ENCODE data around the gene RAD52.
"Not testable (repeated sequence)": the region's sequence is repeated elsewhere in the genome, so short reads cannot be mapped to it uniquely, and the experiment has no call there.

RAD52 gene

GRCh38 chr12:966724-967123, 17.2 kb upstream of the RAD52 start:
- DNase-seq, result no peak

- no peak for DNase-seq
Observed at GRCh38 chr12:958588-959123, 9.2 kb upstream of the RAD52 start.

DNA sequence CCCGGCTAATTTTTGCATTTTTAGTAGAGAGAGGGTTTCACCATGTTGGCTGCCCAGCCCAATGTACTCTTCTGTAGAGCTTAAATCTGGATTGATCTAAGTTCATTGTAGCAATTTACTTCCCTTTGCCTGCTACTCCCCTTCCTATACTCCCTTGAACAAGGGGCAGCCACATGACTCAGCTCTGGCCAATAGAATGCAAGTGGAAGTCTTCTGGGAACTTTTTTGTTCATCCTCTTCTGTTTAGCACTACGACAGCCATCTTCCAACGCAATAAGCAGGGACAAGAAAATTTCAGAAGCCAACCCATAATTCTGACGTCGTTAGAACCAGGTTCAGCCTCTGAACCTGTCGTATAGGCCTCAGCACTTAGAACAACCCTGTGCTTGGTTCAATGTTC, 6.4 kb upstream of the RAD52 start:
- DNase-seq, result no peak

- no peak for DNase-seq
Observed at GRCh38 chr12:954741-955140, 5.2 kb upstream of the RAD52 start.

GRCh38 chr12:953776-954175, 4.3 kb upstream of the RAD52 start:
- DNase-seq, result no peak

GRCh38 chr12:951176-951575, 1.7 kb upstream of the RAD52 start:
- no peak for DNase-seq

- DNase-seq, result no peak
Observed at GRCh38 chr12:948238-948637, 1.3 kb downstream of the RAD52 start.

DNA sequence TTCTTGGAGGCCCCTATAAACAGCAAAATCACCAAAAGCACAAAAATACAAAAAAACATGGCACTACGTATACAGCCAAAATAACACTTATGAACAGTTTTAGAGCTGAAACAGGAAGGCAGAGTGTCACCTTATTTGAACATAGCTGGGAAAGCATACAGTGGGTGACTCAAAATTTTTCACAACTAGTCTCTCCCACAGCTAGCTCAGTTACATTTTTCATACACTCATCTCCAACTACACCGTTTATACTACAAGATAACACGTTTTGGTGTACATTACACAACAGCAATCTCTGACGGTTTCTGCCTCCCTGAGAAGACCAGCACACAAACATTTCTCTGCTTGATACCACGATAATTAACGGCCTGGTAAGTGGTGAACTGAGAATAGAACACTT, 2.9 kb downstream of the RAD52 start:
- no peak for DNase-seq

GRCh38 chr12:946212-946611, 3.3 kb downstream of the RAD52 start:
- DNase-seq, result no peak

DNA sequence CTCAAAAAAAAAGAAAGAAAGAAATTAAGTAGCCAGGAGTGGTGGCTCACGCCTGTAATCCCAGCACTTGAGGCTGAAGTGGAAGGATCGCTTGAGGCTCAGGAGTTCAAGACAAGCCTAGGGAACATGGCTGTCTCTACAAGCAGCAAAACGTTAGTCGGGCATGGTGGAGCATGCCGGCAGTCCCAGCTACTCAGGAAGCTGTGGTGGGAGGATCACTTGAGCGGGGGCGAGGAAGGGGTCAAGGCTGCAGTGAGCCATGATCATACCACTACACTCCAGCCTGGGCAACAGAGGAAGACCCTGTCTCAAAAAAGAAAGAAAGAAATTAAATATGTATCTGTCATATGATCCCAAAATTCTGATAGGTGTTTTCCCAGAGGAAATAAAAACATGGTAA, 5.3 kb downstream of the RAD52 start:
- no peak for DNase-seq

DNA sequence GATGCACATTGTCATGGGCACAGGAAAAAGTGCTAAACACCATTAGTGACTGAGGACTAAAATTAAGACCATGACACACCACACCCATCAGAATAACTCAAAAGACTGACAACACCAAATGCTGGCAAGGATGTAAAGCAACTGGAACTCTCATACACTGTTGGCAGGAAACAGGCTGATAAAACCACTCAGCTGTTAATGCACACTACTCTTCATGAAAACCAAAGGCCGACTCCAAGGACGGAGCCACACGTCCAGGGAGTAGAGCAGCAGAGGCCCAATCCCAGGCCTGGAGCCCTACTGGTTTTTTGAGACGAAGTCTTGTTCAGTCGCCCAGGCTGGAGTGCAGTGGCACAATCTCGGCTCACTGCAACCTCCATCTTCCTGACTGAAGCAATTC, 6.4 kb downstream of the RAD52 start:
- DNase-seq, result no peak

- DNase-seq, result no peak
Observed at GRCh38 chr12:938810-939209, 10.7 kb downstream of the RAD52 start.

DNA sequence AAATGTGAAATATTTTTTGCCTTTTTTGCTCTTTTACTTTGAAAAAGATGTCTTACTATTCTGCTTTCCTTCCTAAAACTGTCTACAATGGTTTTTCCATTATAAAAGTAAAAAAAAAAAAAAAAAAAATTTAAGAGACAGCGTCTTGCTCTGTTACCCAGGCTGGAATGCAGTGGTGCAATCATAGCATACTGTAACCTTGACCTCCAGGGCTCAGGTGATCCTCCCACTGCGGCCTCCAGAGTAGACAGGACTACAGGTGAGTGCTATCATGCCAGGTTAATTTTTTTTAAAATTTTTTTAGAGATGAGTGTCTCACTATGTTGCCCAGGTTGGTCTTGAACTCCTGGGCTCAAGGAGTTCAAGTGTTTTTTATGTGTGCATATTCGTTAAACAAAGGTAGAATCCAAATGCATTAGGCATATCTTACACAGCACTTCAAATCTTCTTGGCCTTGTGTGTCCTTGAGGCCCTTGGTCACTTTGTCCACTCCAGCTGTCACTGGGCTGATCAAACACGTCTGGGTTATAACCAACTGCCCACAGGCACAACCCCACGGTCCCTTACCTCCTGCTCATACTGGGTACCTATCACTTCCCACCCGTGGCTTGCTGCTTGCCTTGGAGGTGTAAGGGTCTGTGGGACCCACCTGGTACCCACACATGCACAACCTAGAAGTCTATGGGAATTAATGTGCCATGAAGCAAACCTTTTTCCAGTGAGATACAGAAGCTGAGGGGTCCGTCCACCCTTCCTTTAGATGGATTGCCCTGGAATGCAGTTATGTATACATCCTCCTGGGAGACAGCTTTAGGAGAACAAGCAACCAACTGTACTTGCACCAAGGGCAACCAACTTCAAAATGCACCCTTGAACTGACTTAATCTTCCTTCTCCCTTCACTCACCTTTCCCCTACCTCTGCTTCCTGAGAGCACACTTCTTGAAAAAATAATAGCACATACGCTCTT, 12.8 kb downstream of the RAD52 start:
- no peak for DNase-seq

DNA sequence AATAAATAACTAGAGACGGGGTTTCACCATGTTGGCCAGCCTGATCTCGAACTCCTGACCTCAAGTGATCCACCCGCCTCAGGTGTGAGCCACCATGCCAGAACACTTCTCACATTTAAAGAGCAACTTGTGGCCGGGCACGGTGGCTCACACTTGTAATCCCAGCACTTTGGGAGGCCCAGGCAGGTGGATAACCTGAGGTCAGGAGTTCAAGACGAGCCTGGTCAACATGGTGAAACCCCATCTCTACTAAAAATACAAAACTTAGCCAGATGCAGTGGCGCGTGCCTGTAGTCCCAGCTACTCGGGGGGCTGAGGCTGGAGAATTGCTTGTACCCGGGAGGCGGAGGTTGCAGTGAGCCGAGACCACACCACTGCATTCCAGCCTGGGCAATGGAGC, 13.6 kb downstream of the RAD52 start:
- not testable (repeated sequence) for DNase-seq

- no peak for DNase-seq
Observed at GRCh38 chr12:931591-931990, 17.9 kb downstream of the RAD52 start.

DNA sequence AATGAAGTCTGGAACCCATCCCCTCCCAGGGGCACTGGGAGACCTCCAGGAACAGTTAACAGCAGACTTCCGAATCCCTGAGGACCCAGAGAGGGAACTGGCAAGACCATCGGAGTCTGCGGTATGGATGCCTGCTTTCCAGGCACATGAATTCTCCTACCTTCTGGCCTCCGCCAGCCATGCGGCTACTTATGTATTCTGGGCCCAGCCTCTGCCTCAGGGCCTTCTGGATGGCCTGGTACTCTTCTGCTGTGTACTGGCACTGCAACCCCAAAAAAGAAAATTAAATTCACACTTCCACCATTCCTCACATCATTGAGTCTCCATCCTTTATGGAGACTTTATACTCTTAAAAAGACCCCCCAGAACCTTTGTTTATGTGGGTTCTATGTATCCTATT, 18.4 kb downstream of the RAD52 start:
- no peak for DNase-seq

DNA sequence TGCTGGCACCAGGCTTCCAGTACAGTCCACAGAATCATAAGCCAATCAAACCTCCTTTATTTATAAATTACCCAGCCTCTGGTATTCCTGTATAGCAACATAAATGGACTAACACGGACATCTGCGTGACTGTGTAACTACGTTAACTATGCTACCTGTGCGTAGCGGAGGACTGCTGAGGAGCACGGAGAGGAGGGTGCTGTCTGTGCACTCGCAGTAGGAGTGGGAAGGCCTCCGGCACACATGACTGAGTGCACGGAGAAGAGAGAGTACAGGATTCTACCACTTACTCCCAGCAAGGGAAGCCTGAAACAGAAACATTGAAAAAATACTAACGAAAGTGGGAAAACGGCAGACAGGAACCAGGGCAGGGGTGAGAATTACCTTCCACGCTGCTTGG, 22.9 kb downstream of the RAD52 start:
- DNase-seq, result no peak

DNA sequence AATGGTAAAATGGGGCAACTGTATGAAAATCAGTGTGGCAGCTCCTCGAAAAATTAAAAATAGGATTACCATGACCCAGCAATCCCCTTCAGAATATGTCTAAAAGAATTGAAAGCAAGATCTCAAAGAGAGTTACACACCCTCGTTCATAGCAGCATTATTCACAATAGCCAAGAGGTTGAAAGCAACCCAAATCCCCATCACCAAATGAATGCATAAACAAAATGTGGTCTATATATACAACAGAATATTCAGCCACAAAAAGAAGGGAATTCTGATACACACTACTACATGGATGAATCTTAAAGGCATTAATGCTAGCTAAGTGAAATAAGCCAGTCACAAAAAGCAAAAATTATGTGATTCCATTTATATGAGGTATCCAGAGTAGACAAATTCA, 27.2 kb downstream of the RAD52 start:
- DNase-seq, result no peak

- no peak for DNase-seq
Observed at GRCh38 chr12:920676-921075, 28.8 kb downstream of the RAD52 start.

DNA sequence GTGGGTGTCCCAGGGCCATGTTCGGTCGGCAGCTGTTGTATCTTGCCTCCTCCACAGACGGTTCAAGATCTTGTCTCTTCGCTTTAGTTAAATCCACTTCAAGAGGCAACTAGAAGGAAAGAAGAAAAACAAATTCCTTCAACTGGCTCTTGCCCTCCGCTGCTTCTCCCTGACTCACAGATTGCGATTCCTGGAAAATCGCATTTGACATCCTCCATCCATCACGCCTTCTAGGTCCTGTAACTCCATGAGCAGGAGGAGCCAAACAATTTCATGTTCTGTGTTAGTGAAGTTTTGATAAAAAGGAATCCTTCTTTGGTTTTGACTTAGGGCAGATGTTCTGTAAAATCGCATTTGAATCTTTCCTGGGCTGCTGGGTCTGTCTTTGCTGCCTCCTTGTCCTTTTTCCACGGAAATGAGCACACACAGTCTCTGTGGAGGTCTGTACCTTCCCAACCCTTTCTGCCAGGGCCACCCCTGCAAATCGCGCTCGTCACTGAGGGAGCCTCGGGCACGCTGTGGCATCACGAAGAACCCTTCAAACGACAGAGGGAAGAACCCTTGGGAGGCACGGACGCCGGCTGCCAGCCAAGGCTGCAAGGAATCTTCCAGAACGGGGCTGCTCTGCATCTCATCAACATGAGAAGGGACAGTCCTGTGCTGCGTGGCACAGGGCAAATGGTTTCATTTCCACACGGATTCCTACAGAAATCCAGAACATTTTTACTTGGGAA, 32.6 kb downstream of the RAD52 start:
- DNase-seq, result no peak

GRCh38 chr12:916240-916639, 33.3 kb downstream of the RAD52 start:
- DNase-seq, result no peak

DNA sequence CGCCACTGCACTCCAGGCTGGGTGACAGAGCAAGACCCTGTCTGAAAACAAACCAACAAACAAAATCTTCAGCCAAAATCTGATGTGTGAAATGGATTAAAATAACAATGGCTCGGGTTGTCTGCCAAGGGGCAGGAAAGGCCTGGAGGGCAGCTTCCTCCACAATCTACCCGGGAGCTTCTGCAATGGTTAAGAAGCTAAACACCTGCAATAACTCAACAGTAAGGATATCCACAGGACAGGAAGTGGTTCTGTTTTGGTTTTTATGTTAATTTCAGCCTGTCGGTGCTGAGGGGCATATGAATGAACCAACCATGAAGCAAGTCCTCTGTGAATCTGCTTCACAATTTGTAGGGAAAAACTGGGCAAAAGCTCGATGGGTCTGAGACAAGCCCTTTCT, 34.4 kb downstream of the RAD52 start:
- DNase-seq, result no peak

- DNase-seq, result no peak
Observed at GRCh38 chr12:913919-914698, 35.4 kb downstream of the RAD52 start.

All from islet precursor cell (in vitro differentiated cells).